ENCODE measurements around the gene HDAC4. TPM values are rescaled to one million over a fixed set of nuclear protein-coding genes. Genes with fewer than 3 reads are reported as not detected.

Gene HDAC4
- polyA plus RNA-seq, 2 of the 4 experiments (the other 2 are of a cell fraction), result 8.6 to 10.4 TPM

DNA sequence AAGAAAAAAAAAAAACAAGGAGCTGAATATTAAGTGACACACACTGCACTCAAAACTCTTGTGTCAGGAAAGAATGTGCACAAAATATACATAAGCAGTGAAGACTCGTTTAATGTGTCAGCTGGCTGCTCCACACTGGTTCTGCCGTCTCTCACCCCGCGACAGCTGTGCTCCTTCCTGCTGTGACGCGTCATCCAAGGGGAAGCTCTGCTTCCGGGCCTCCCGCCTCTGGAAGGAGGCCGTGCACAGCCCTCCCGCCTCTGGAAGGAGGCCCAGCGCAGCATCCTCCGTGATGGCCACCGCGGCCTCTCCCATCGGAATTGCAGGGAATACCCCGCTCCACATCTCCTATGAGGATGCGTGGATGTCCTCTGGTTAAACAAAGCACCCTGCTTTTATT, 151.0 kb downstream of the HDAC4 start:
- ATAC-seq (no peak), FAIRE-seq (no peak), DNase-seq (ENCODE audit: low read depth in 1 of 2, low spot score in 1 of 2) (no peak)
- Histone ChIP-seq H3K4me2 (no peak overlapping the region), H3K9me3 (no peaks in the 10 kb centered on the region), H3K27ac (no peak overlapping the region), H3K4me3 (no peak overlapping the region), H3K4me1 (no peaks in the 10 kb centered on the region)
- ChIA-PET CTCF (no interaction called here), POLR2A (no interaction called here)
- 91% methylated on average over 15 of the region's 17 CpGs for WGBS (ENCODE audit: missing lambda C conversion rate)
- TF ChIP-seq RARB (CRISPR knock-in tag; IDR thresholded peaks at IDR 0.05) (no peak), SREBF2 (IDR thresholded peaks at IDR 0.05) (no peak), ZNF302 (CRISPR knock-in tag; IDR thresholded peaks at IDR 0.05) (no peak), JUNB (IDR thresholded peaks at IDR 0.05) (no peak), CBX2 (IDR thresholded peaks at IDR 0.05; ENCODE audit: borderline replicate concordance, low read depth) (no peak), KDM1A (IDR thresholded peaks at IDR 0.05; ENCODE audit: low read depth) (no peak), JUN (IDR thresholded peaks at IDR 0.05) (no peak), HOXB5 (CRISPR knock-in tag; IDR thresholded peaks at IDR 0.05) (no peak), RFX5 (IDR thresholded peaks at IDR 0.05) (no peak), SMC3 (IDR thresholded peaks at IDR 0.05) (no peak), EHMT2 (IDR thresholded peaks at IDR 0.05; ENCODE audit: low read depth) (no peak)
- TF ChIP-seq, protein P1, sequence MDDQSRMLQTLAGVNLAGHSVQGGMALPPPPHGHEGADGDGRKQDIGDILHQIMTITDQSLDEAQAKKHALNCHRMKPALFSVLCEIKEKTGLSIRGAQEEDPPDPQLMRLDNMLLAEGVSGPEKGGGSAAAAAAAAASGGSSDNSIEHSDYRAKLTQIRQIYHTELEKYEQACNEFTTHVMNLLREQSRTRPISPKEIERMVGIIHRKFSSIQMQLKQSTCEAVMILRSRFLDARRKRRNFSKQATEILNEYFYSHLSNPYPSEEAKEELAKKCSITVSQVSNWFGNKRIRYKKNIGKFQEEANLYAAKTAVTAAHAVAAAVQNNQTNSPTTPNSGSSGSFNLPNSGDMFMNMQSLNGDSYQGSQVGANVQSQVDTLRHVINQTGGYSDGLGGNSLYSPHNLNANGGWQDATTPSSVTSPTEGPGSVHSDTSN (IDR thresholded peaks at IDR 0.05), result no peak
- TF ChIP-seq, protein P2, sequence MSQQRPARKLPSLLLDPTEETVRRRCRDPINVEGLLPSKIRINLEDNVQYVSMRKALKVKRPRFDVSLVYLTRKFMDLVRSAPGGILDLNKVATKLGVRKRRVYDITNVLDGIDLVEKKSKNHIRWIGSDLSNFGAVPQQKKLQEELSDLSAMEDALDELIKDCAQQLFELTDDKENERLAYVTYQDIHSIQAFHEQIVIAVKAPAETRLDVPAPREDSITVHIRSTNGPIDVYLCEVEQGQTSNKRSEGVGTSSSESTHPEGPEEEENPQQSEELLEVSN (IDR thresholded peaks at IDR 0.05; ENCODE audit: borderline replicate concordance, low read depth), result no peak

DNA sequence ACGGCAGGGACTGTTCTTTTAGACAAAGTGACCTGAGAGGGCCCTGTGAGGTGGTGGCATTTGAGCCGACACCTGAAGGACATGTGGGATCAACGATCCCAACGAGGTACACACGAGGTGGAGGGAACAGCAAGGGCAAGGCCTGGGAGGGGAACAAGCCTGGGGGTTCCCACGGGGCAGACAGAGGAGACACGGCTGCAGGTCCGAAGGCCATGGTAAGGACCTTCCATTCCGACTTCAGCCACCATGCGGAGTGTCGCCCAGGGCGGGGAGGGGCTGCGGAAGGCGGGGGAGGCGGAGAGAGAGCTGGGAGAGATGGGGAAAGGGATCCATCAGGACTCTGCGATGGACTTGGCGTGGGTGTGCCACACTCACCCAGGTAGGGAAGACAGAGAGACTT, 151.8 kb downstream of the HDAC4 start:
- ChIA-PET CTCF (no interaction called here), POLR2A (no interaction called here)
- 87% methylated on average over 17 of the region's 17 CpGs for WGBS (ENCODE audit: missing lambda C conversion rate)
- TF ChIP-seq, protein P3, sequence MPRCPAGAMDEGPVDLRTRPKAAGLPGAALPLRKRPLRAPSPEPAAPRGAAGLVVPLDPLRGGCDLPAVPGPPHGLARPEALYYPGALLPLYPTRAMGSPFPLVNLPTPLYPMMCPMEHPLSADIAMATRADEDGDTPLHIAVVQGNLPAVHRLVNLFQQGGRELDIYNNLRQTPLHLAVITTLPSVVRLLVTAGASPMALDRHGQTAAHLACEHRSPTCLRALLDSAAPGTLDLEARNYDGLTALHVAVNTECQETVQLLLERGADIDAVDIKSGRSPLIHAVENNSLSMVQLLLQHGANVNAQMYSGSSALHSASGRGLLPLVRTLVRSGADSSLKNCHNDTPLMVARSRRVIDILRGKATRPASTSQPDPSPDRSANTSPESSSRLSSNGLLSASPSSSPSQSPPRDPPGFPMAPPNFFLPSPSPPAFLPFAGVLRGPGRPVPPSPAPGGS (IDR thresholded peaks at IDR 0.05), result no peak
- no peak for TF ChIP-seq HOXB5 (CRISPR knock-in tag; IDR thresholded peaks at IDR 0.05)
- no peak for TF ChIP-seq GATA3 (IDR thresholded peaks at IDR 0.05; ENCODE audit: borderline replicate concordance)
- TF ChIP-seq HOXB13 (CRISPR knock-in tag; IDR thresholded peaks at IDR 0.05; ENCODE audit: low read depth), result no peak
- no peak for TF ChIP-seq NFE2L2 (conservative IDR thresholded peaks at IDR 0.05; ENCODE audit: low read length)
- TF ChIP-seq, protein P4, sequence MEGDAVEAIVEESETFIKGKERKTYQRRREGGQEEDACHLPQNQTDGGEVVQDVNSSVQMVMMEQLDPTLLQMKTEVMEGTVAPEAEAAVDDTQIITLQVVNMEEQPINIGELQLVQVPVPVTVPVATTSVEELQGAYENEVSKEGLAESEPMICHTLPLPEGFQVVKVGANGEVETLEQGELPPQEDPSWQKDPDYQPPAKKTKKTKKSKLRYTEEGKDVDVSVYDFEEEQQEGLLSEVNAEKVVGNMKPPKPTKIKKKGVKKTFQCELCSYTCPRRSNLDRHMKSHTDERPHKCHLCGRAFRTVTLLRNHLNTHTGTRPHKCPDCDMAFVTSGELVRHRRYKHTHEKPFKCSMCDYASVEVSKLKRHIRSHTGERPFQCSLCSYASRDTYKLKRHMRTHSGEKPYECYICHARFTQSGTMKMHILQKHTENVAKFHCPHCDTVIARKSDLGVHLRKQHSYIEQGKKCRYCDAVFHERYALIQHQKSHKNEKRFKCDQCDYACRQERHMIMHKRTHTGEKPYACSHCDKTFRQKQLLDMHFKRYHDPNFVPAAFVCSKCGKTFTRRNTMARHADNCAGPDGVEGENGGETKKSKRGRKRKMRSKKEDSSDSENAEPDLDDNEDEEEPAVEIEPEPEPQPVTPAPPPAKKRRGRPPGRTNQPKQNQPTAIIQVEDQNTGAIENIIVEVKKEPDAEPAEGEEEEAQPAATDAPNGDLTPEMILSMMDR (IDR thresholded peaks at IDR 0.05), result no peak
- TF ChIP-seq, protein P5, sequence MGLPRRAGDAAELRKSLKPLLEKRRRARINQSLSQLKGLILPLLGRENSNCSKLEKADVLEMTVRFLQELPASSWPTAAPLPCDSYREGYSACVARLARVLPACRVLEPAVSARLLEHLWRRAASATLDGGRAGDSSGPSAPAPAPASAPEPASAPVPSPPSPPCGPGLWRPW (IDR thresholded peaks at IDR 0.05), result no peak
- TF ChIP-seq SREBF2 (IDR thresholded peaks at IDR 0.05), result no peak
- no peak for TF ChIP-seq EHF (CRISPR knock-in tag; IDR thresholded peaks at IDR 0.05)
- Histone ChIP-seq H3K4me2 (no peak overlapping the region), H3K27ac (no peak overlapping the region), H3K4me1 (no peaks in the 10 kb centered on the region), H3K9me3 (no peaks in the 10 kb centered on the region), H3K4me3 (no peak overlapping the region)
- ATAC-seq, result no peak
- no peak for DNase-seq (ENCODE audit: low read depth in 1 of 2, low spot score in 1 of 2)
- no peak for FAIRE-seq

All from A549 (cell line).